D721Med (cell line): ENCODE data around the gene ABCB8.

Source experiments
- DNase-seq: peaks from one replicate; pipeline ENCODE4 v3.0.0; 2011; ENCODE audit warnings: low spot score; ENCODE audit not compliant: insufficient read length
- FAIRE-seq: peaks from 2 replicates; lab custom pipeline; 2011; peaks lifted over from hg19 to GRCh38; lab: Jason Lieb, UNC
- TF ChIP-seq, protein P1 (sequence below): IDR thresholded peaks from 2 replicates; pipeline ENCODE4 v1.5.1; 2012; ENCODE audit warnings: mild to moderate bottlenecking, control low read depth; ENCODE audit not compliant: insufficient read depth; ENCODE audit errors: missing control alignments

Gene ABCB8

DNA sequence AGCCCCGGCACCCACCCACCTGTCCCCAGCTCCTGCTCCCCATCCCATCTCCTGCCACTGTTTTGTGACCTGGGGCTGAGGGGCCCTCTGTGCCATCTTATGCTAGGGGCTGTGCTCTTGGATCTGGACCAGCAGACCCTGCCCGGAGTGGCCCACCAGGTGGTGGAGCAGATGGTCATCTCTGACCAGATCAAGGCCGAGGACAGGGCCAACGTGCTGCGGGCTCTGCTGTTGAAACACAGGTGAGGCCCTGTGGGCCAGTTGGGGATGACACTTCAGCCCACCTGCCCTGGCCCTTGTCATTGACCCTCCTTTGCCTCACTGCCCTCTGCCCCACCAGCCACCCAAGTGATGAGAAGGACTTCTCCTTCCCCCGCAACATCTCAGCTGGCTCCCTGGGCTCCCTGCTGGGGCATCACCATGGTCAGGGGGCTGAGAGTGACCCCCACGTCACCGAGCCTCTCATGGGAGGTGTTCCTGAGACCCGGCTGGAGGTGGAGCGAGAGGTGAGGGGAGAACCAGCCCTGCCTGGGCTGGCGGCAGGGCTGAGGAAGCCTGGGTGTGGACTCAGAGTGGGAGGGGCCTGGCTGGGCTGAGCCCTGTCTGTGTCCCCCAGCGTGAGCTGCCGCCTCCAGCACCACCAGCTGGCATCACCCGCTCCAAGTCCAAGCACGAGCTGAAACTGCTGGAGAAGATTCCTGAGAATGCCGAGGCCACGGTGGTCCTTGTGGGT lies 41.8 kb downstream of the ABCB8 start:
- DNase-seq (no peak), FAIRE-seq (no peak)
- TF ChIP-seq, protein P1, sequence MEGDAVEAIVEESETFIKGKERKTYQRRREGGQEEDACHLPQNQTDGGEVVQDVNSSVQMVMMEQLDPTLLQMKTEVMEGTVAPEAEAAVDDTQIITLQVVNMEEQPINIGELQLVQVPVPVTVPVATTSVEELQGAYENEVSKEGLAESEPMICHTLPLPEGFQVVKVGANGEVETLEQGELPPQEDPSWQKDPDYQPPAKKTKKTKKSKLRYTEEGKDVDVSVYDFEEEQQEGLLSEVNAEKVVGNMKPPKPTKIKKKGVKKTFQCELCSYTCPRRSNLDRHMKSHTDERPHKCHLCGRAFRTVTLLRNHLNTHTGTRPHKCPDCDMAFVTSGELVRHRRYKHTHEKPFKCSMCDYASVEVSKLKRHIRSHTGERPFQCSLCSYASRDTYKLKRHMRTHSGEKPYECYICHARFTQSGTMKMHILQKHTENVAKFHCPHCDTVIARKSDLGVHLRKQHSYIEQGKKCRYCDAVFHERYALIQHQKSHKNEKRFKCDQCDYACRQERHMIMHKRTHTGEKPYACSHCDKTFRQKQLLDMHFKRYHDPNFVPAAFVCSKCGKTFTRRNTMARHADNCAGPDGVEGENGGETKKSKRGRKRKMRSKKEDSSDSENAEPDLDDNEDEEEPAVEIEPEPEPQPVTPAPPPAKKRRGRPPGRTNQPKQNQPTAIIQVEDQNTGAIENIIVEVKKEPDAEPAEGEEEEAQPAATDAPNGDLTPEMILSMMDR: no peak

DNA sequence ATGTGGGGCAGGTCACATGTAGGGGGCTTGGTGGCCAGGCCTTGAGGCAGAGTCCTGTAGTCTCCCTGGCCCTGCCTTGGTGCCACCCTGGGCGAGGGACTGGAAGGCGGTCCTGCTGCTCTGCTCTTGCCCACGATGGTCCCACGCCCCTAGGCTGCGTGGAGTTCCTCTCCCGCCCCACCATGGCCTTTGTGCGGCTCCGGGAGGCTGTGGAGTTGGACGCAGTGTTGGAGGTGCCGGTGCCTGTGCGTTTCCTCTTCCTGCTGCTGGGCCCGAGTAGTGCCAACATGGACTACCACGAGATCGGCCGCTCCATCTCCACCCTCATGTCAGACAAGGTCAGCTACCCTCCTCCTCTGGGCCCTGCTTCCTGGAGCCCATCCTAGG lies 42.3 kb downstream of the ABCB8 start:
- no peak for FAIRE-seq
- DNase-seq: no peak
- TF ChIP-seq, protein P1: no peak

DNA sequence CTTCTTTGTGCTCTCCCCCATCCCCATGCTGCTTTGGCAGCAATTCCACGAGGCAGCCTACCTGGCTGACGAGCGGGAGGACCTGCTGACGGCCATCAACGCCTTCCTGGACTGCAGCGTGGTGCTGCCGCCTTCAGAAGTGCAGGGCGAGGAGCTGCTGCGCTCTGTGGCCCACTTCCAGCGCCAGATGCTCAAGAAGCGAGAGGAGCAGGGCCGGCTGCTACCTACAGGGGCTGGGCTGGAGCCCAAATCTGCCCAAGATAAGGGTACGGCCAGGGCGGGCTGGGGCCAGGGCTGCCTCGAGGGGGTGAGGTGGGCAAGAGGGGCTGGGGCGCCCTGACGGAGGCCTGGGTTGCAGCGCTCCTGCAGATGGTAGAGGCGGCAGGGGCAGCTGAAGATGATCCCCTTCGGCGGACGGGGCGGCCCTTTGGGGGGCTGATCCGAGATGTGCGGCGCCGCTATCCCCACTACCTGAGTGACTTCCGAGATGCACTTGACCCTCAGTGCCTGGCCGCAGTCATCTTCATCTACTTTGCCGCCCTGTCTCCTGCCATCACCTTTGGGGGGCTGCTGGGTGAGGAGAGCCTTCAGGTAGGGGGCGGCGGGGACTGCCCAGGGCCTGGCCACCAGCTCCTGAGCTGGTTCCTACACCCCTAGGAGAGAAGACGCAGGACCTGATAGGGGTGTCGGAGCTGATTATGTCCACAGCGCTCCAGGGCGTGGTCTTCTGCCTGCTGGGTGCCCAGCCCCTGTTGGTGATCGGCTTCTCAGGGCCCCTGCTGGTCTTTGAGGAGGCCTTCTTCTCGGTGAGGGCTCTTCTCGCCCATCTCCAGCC lies 43.0 kb downstream of the ABCB8 start:
- FAIRE-seq: no peak
- TF ChIP-seq, protein P1: no peak
- no peak for DNase-seq

DNA sequence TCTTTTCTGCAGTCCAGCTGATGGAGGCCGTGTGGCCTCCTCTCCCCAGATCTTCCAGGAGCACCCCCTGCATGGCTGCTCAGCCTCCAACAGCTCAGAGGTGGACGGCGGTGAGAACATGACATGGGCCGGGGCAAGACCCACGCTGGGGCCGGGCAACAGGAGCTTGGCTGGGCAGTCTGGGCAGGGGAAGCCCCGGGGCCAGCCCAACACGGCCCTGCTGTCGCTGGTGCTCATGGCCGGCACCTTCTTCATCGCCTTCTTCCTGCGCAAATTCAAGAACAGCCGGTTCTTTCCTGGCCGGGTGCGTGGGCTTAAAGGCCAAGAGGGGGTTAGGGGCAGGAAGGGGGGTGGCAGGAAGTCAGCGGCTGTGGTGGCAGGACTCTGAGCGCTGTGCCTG lies 45.7 kb downstream of the ABCB8 start:
- FAIRE-seq: no peak
- TF ChIP-seq, protein P1: no peak
- DNase-seq: no peak

DNA sequence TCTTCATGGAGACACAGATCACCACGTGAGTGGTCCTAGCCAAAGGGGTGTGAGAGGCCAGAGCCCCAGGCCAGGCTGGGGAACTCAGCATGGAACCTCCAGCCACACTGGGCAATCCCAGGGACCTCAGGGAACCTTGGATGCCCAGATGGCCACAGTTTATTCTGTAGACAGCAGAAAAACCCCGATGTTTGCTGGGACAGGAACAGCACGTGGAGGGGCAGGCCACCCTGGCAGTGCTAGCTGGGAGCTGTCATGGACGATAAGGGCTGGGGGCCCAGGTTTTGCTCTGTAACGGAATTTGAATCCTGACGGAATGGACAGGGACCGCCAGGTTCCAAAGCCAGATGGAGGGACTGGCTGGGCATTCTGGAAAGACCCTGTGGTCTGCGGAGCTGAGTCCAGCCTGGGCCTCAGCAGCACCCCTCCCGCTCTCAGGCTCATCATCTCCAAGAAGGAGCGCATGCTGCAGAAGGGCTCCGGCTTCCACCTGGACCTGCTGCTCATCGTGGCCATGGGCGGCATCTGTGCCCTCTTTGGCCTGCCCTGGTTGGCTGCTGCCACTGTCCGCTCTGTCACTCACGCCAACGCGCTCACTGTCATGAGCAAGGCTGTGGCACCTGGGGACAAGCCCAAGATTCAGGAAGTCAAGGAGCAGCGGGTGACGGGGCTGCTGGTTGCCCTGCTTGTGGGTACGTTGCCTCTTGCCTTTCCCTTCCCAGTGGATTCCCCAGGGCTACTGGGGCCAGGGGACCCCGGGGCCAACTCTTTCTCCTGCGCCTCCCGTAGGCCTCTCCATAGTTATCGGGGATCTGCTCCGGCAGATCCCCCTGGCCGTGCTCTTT lies 46.8 kb downstream of the ABCB8 start:
- TF ChIP-seq, protein P1: no peak
- FAIRE-seq (no peak), DNase-seq (no peak)

DNA sequence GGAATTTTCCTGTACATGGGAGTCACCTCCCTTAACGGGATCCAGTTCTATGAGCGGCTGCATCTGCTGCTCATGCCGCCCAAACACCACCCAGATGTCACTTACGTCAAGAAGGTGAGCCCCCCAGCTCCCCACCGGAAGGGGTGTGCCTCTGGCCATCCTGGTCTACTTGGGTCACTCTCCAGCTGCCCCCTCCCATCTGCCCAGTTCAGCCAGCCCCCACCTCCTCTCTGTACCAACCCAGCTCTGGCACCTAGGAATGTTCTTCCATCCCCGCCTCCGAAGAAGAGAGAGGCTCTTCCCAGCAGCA lies 47.4 kb downstream of the ABCB8 start:
- DNase-seq (no peak), FAIRE-seq (no peak)
- TF ChIP-seq, protein P1: no peak
